Liver (tissue), 9 donors: ENCODE measurements around the gene DOCK1. TPM values are rescaled to one million over a fixed set of nuclear protein-coding genes. Genes with fewer than 3 reads are reported as not detected.

ENCODE experiments used
- DNase-seq: peaks from one replicate; pipeline ENCODE4 v3.0.0-alpha.2; 2017; ENCODE audit warnings: low spot score
- H3K27ac ChIP-seq, 2 donors: one replicate each; pipeline ENCODE4 v1.7.0; 2013; ENCODE audit warnings: inconsistent platforms in 2 of 2, low read length in 2 of 2, control low read depth in 1 of 2, low read depth in 1 of 2, mild to moderate bottlenecking in 1 of 2
- H3K27me3 ChIP-seq, 4 donors: one replicate each; pipeline versions ENCODE4 v1.6.1 to v1.7.0; 2013; ENCODE audit warnings: low read length in 3 of 4, inconsistent platforms in 1 of 4, mild to moderate bottlenecking in 1 of 4, moderate library complexity in 1 of 4; ENCODE audit not compliant: control insufficient read depth in 4 of 4, insufficient read depth in 4 of 4
- H3K36me3 ChIP-seq, 4 donors: one replicate each; pipeline versions ENCODE4 v1.6.1 to v1.7.0; 2013; ENCODE audit warnings: low read length in 3 of 4, mild to moderate bottlenecking in 3 of 4, low read depth in 1 of 4, moderate library complexity in 1 of 4; ENCODE audit not compliant: control insufficient read depth in 4 of 4, insufficient read depth in 3 of 4
- H3K4me1 ChIP-seq, 4 donors: one replicate each; pipeline versions ENCODE4 v1.6.1 to v1.7.0; 2013; ENCODE audit warnings: low read length in 3 of 4, mild to moderate bottlenecking in 3 of 4, moderate library complexity in 1 of 4; ENCODE audit not compliant: control insufficient read depth in 4 of 4, insufficient read depth in 4 of 4
- H3K4me3 ChIP-seq, 3 donors: one replicate each; pipeline versions ENCODE4 v1.6.1 to v1.7.0; 2013; ENCODE audit warnings: low read length in 3 of 3, control low read depth in 1 of 3, low read depth in 1 of 3, mild to moderate bottlenecking in 1 of 3
- H3K9ac ChIP-seq, 2 donors: one replicate each; pipeline ENCODE4 v1.7.0; 2013; ENCODE audit warnings: low read length in 2 of 2, mild to moderate bottlenecking in 2 of 2, moderate library complexity in 2 of 2, control low read depth in 1 of 2, low read depth in 1 of 2
- H3K9me3 ChIP-seq, 4 donors: one replicate each; pipeline versions ENCODE4 v1.6.1 to v1.7.0; 2013; ENCODE audit warnings: low read length in 3 of 4; ENCODE audit not compliant: control insufficient read depth in 4 of 4
- ATF3 ChIP-seq: IDR thresholded peaks from 2 replicates; pipeline ENCODE4 v1.6.1; 2016; ENCODE audit warnings: antibody characterized with exemption
- CTCF ChIP-seq: fragments of 150-350 bp; IDR thresholded peaks from 2 replicates; pipeline ENCODE4 v1.5.1; 2017; ENCODE audit warnings: improper control_type of control experiment, low read depth, low read length; ENCODE audit not compliant: missing input control
- EGR1 ChIP-seq, 2 donors: IDR thresholded peaks; 2 replicates each; pipeline ENCODE4 v1.6.1; 2016 to 2018; ENCODE audit warnings: antibody characterized with exemption in 2 of 2, low read depth in 2 of 2
- FOXA1 ChIP-seq: IDR thresholded peaks from 2 replicates; pipeline ENCODE4 v1.6.1; 2016; ENCODE audit warnings: antibody characterized with exemption
- FOXA2 ChIP-seq: IDR thresholded peaks from 2 replicates; pipeline ENCODE4 v1.6.1; 2016; ENCODE audit warnings: antibody characterized with exemption
- GABPA ChIP-seq, 2 donors: IDR thresholded peaks in 1 of 2; conservative IDR thresholded peaks in 1 of 2; 2 replicates each; pipeline ENCODE4 v1.6.1; 2016; ENCODE audit warnings: antibody characterized with exemption in 2 of 2, mild to moderate bottlenecking in 1 of 2, moderate library complexity in 1 of 2
- HNF4A ChIP-seq, 2 donors: conservative IDR thresholded peaks; 2 replicates each; pipeline ENCODE4 v1.6.1; 2016; ENCODE audit warnings: antibody characterized with exemption in 2 of 2, mild to moderate bottlenecking in 2 of 2
- JUND ChIP-seq, 2 donors: IDR thresholded peaks; 2 replicates each; pipeline ENCODE4 v1.6.1; 2016; ENCODE audit warnings: antibody characterized with exemption in 2 of 2
- MAX ChIP-seq: IDR thresholded peaks from 2 replicates; pipeline ENCODE4 v1.6.1; 2016; ENCODE audit warnings: antibody characterized with exemption
- NR2F2 ChIP-seq: IDR thresholded peaks from 2 replicates; pipeline ENCODE4 v1.6.1; 2016; ENCODE audit warnings: antibody characterized with exemption
- RAD21 ChIP-seq, 2 donors: IDR thresholded peaks; 2 replicates each; pipeline ENCODE4 v1.6.1; 2016; ENCODE audit warnings: antibody characterized with exemption in 2 of 2, mild to moderate bottlenecking in 2 of 2
- REST ChIP-seq: IDR thresholded peaks from 2 replicates; pipeline ENCODE4 v1.6.1; 2016; ENCODE audit warnings: antibody characterized with exemption, mild to moderate bottlenecking
- RXRA ChIP-seq, 2 donors: IDR thresholded peaks; 2 replicates each; pipeline ENCODE4 v1.6.1; 2017 to 2018; ENCODE audit warnings: antibody characterized with exemption in 2 of 2, mild to moderate bottlenecking in 1 of 2
- SP1 ChIP-seq: IDR thresholded peaks from 2 replicates; pipeline ENCODE4 v1.6.1; 2018; ENCODE audit warnings: antibody characterized with exemption, mild to moderate bottlenecking
- TAF1 ChIP-seq: conservative IDR thresholded peaks from 2 replicates; pipeline ENCODE4 v1.6.1; 2016; ENCODE audit warnings: antibody characterized with exemption, mild to moderate bottlenecking
- YY1 ChIP-seq: IDR thresholded peaks from 2 replicates; pipeline ENCODE4 v1.6.1; 2016; ENCODE audit warnings: antibody characterized with exemption, mild to moderate bottlenecking
- ZBTB33 ChIP-seq: IDR thresholded peaks from 2 replicates; pipeline ENCODE4 v1.6.1; 2016; ENCODE audit warnings: antibody characterized with exemption
- whole genome bisulfite sequencing: extraction: QIAGEN DNeasy Blood & Tissue Kit; methylation state at CpG from one replicate; pipeline ENCODE4 v1.1.7; 2013; 5-methylcytosine and 5-hydroxymethylcytosine counted together
- polyA plus RNA-seq, 2 donors: library from polyadenylated mRNA; stranded (reverse) in 1 of 2; unstranded in 1 of 2; fragments of 200-250 nt in 1 of 2; fragments of >200 nt in 1 of 2; fragmentation: Nextera tagmentation in 1 of 2; extraction: Ambion mirVana in 1 of 2; gene quantifications; one replicate each; pipeline versions ENCODE4 v1.2.1 to v1.2.3, GENCODE V29; 2013 to 2015
- total RNA-seq, 2 donors: library from RNA; depleted of rRNA; stranded (reverse); fragments of >200 nt; gene quantifications; one replicate each; pipeline ENCODE4 v1.2.3, GENCODE V29; 2014
- donor health status: healthy.
- donor health status: healthy.
- donor health status: healthy.
- donor health status: healthy.
- donor health status: healthy.

Gene DOCK1
- total and polyA plus RNA-seq, 4 donors, result 3.8 to 28.8 (median 9.1) TPM

GRCh38 chr10:126957111-126957510 lies 51.9 kb downstream of the DOCK1 start:
- no peaks in the 10 kb centered on the region for H3K36me3 ChIP-seq
- H3K27me3 ChIP-seq, result no peaks in the 10 kb centered on the region
- WGBS, result 88% methylated on average over 8 of the region's 8 CpGs
- H3K4me3 ChIP-seq, result no peak overlapping the region
- no peak overlapping the region for H3K9ac ChIP-seq
- H3K9me3 ChIP-seq, result no peaks in the 10 kb centered on the region
- H3K4me1 ChIP-seq, result no peaks in the 10 kb centered on the region
- TF ChIP-seq NR2F2 (no peak), JUND (IDR thresholded peaks at IDR 0.05) (no peak), RAD21 (IDR thresholded peaks at IDR 0.05) (no peak), GABPA (IDR thresholded peaks at IDR 0.05 in 1 of 2, conservative IDR thresholded peaks at IDR 0.05 in 1 of 2) (no peak)
- no peak for DNase-seq
- no peak overlapping the region for H3K27ac ChIP-seq

GRCh38 chr10:126959431-126959830 lies 54.2 kb downstream of the DOCK1 start:
- TF ChIP-seq ATF3, result no peak
- no peak for TF ChIP-seq RXRA (IDR thresholded peaks at IDR 0.05)
- TF ChIP-seq MAX, result no peak
- TF ChIP-seq GABPA (IDR thresholded peaks at IDR 0.05 in 1 of 2, conservative IDR thresholded peaks at IDR 0.05 in 1 of 2), result no peak
- no peak for TF ChIP-seq HNF4A (conservative IDR thresholded peaks at IDR 0.05)
- TF ChIP-seq FOXA1, result no peak
- no peak for TF ChIP-seq TAF1
- TF ChIP-seq REST, result no peak
- no peak for TF ChIP-seq EGR1 (IDR thresholded peaks at IDR 0.05; ENCODE audit: low read depth in 2 of 2)
- TF ChIP-seq ZBTB33, result no peak
- TF ChIP-seq YY1, result no peak
- TF ChIP-seq FOXA2, result no peak
- no peak for TF ChIP-seq CTCF
- TF ChIP-seq SP1, result no peak
- TF ChIP-seq RAD21 (IDR thresholded peaks at IDR 0.05), result no peak
- no peak for TF ChIP-seq JUND (IDR thresholded peaks at IDR 0.05)
- Histone ChIP-seq H3K27ac (no peak overlapping the region), H3K9ac (no peak overlapping the region), H3K4me1 (no peaks in the 10 kb centered on the region), H3K27me3 (no peaks in the 10 kb centered on the region), H3K9me3 (no peaks in the 10 kb centered on the region), H3K36me3 (no peaks in the 10 kb centered on the region), H3K4me3 (no peak overlapping the region)
- DNase-seq, result no peak
- whole genome bisulfite sequencing, result 95% methylated on average over 4 of the region's 4 CpGs
